IMR-90 (cell line): ENCODE measurements around the gene CEMP1. TPM values are rescaled to one million over a fixed set of nuclear protein-coding genes. Genes with fewer than 3 reads are reported as not detected.

Source experiments
- ATAC-seq: fragments of 200-7000 bp; cut with Tn5 transposase; 2 replicates; pipeline ENCODE4 v1.9.1; 2020; ENCODE audit warnings: low read depth, mild to moderate bottlenecking, moderate library complexity
- BruUV-seq: library from RNA; stranded (reverse); fragments of 400-500 nt; replicated peaks from 2 replicates; lab custom pipeline; 2021; lab: Mats Ljungman, UMichigan
- CTCF ChIA-PET: fragments of 300-600 bp; formaldehyde crosslinking; extraction: SDS; loops from one replicate; lab custom pipeline; 2021; ENCODE audit warnings: antibody characterized with exemption; lab: Yijun Ruan, JAX
- POLR2A ChIA-PET: fragments of 300-600 bp; sonication (Branson Sonifier 250); formaldehyde crosslinking; loops from one replicate; lab custom pipeline; 2022; ENCODE audit warnings: antibody characterized with exemption; ENCODE audit not compliant: unreplicated experiment; lab: Charles Lee
- DNase-seq: peaks from one replicate; pipeline ENCODE4 v3.0.0; 2013
- H2AFZ ChIP-seq: replicated peaks from 2 replicates; pipeline ENCODE3; 2013; ENCODE audit warnings: low read length, mild to moderate bottlenecking; ENCODE audit not compliant: poor library complexity
- H2AK5ac ChIP-seq: 2 replicates; pipeline ENCODE4 v1.6.1; 2013; ENCODE audit warnings: low read depth, low read length, inconsistent platforms
- H2AK9ac ChIP-seq: replicated peaks from 2 replicates; pipeline ENCODE3; 2013; ENCODE audit warnings: mild to moderate bottlenecking, low read depth, low read length, moderate library complexity; ENCODE audit not compliant: poor library complexity
- H2BK120ac ChIP-seq: 2 replicates; pipeline ENCODE4 v1.6.1; 2013; ENCODE audit warnings: low read depth, low read length, inconsistent platforms
- H2BK15ac ChIP-seq: 3 replicates; pipeline ENCODE4 v1.6.1; 2013; ENCODE audit warnings: low read depth, low read length, inconsistent platforms
- H2BK20ac ChIP-seq: 2 replicates; pipeline ENCODE4 v1.6.1; 2013; ENCODE audit warnings: low read depth, mild to moderate bottlenecking, inconsistent platforms, low read length, moderate library complexity
- H2BK5ac ChIP-seq: 2 replicates; pipeline ENCODE4 v1.6.1; 2013; ENCODE audit warnings: mild to moderate bottlenecking, low read depth, low read length, inconsistent platforms; ENCODE audit not compliant: poor library complexity, severe bottlenecking
- H3K14ac ChIP-seq: replicated peaks from 2 replicates; pipeline ENCODE4 v1.6.1; 2013; ENCODE audit warnings: low read depth, low read length, inconsistent platforms
- H3K18ac ChIP-seq: 2 replicates; pipeline ENCODE4 v1.6.1; 2013; ENCODE audit warnings: low read depth, low read length, control low read depth
- H3K23ac ChIP-seq: 2 replicates; pipeline ENCODE4 v1.6.1; 2013; ENCODE audit warnings: low read depth, low read length, inconsistent platforms
- H3K27ac ChIP-seq: 2 replicates; pipeline ENCODE4 v1.5.1; 2013; ENCODE audit warnings: mild to moderate bottlenecking, control low read depth, low read length; ENCODE audit not compliant: insufficient read depth
- H3K27me3 ChIP-seq: 2 replicates; pipeline ENCODE4 v1.6.1; 2013; ENCODE audit warnings: low read length; ENCODE audit not compliant: control insufficient read depth, insufficient read depth
- H3K36me3 ChIP-seq: 2 replicates; pipeline ENCODE4 v1.6.1; 2013; ENCODE audit warnings: low read length, mixed read lengths; ENCODE audit not compliant: control insufficient read depth, insufficient read depth
- H3K4ac ChIP-seq: 2 replicates; pipeline ENCODE4 v1.6.1; 2013; ENCODE audit warnings: low read depth, low read length, inconsistent platforms
- H3K4me1 ChIP-seq: 2 replicates; pipeline ENCODE4 v1.6.1; 2013; ENCODE audit warnings: low read length, mixed read lengths; ENCODE audit not compliant: control insufficient read depth, insufficient read depth
- H3K4me2 ChIP-seq: 2 replicates; pipeline ENCODE4 v1.6.1; 2013; ENCODE audit warnings: low read depth, mild to moderate bottlenecking, control low read depth, low read length, moderate library complexity
- H3K4me3 ChIP-seq: 2 replicates; pipeline ENCODE4 v1.5.1; 2013; ENCODE audit warnings: low read depth, mild to moderate bottlenecking, control low read depth, low read length, moderate library complexity; ENCODE audit not compliant: insufficient read depth
- H3K56ac ChIP-seq: 2 replicates; pipeline ENCODE4 v1.6.1; 2013; ENCODE audit warnings: low read length, inconsistent platforms; ENCODE audit not compliant: insufficient read depth; ENCODE audit errors: extremely low read depth
- H3K79me1 ChIP-seq, 2 experiments: 2 replicates each; pipeline ENCODE4 v1.6.1; 2013; ENCODE audit warnings: low read length in 2 of 2, inconsistent platforms in 1 of 2, low read depth in 1 of 2
- H3K9ac ChIP-seq: 2 replicates; pipeline ENCODE4 v1.6.1; 2013; ENCODE audit warnings: low read depth, low read length, control low read depth
- H3K9me1 ChIP-seq: 2 replicates; pipeline ENCODE4 v1.6.1; 2013; ENCODE audit warnings: low read length, inconsistent platforms; ENCODE audit not compliant: insufficient read depth
- H3K9me3 ChIP-seq: 2 replicates; pipeline ENCODE4 v1.6.1; 2013; ENCODE audit warnings: low read length; ENCODE audit not compliant: control insufficient read depth, insufficient read depth
- H4K20me1 ChIP-seq: 2 replicates; pipeline ENCODE4 v1.6.1; 2013; ENCODE audit warnings: low read length, inconsistent platforms; ENCODE audit not compliant: insufficient read depth
- H4K5ac ChIP-seq: 2 replicates; pipeline ENCODE4 v1.6.1; 2013; ENCODE audit warnings: mild to moderate bottlenecking, low read depth, low read length, control low read depth
- H4K8ac ChIP-seq, 2 experiments: 2 replicates each; pipeline ENCODE4 v1.6.1; 2013; ENCODE audit warnings: low read depth in 2 of 2, low read length in 2 of 2, control low read depth in 1 of 2, inconsistent platforms in 1 of 2
- H4K91ac ChIP-seq: 2 replicates; pipeline ENCODE4 v1.6.1; 2013; ENCODE audit warnings: low read depth, low read length, inconsistent platforms; ENCODE audit not compliant: insufficient read depth
- RCOR1 ChIP-seq: IDR thresholded peaks from 2 replicates; pipeline ENCODE4 v1.6.1; 2012; ENCODE audit warnings: mild to moderate bottlenecking, low read length, improper control_type of control experiment; ENCODE audit not compliant: insufficient replicate concordance
- USF2 ChIP-seq: fragments of 150-350 bp; IDR thresholded peaks from 2 replicates; pipeline ENCODE4 v1.6.1; 2017; ENCODE audit warnings: mild to moderate bottlenecking, antibody characterized with exemption, low read length, low read depth
- WGBS, 2 experiments: methylation state at CpG; one replicate each; pipeline versions ENCODE4 v1.1.5 to v1.1.7; 2013; ENCODE audit warnings: missing lambda C conversion rate in 2 of 2; ENCODE audit not compliant: insufficient read length in 1 of 2; ENCODE audit errors: extremely low coverage in 2 of 2; 5-methylcytosine and 5-hydroxymethylcytosine counted together
- dilution Hi-C: fragments of 300-500 bp; cut with HindIII; formaldehyde crosslinking; loops from one replicate; pipeline ENCODE4 v1.14.3; 2018; ENCODE audit warnings: low sequenced_read_pairs; ENCODE audit not compliant: unreplicated experiment
- in situ Hi-C: fragments of 300-500 bp; cut with MboI; formaldehyde crosslinking; loops from 3 replicates; pipeline ENCODE4 v1.14.3; 2019; ENCODE audit warnings: low sequenced_read_pairs, inconsistent platforms, mixed read lengths
- intact Hi-C: fragments of 100-400 bp; cut with micrococcal nuclease; formaldehyde crosslinking; loops from 2 replicates; pipeline ENCODE4 v1.10.0; 2022
- polyA plus RNA-seq, 3 experiments: library from polyadenylated mRNA; depleted of rRNA; stranded (reverse); fragments of >200 nt; gene quantifications; 2 replicates each; pipeline ENCODE4 v1.2.3, GENCODE V29; 2012; ENCODE audit warnings: low replicate concordance in 1 of 3
- total RNA-seq: library from RNA; depleted of rRNA; stranded (reverse); fragments of >200 nt; gene quantifications from 2 replicates; pipeline ENCODE4 v1.2.3, GENCODE V29; 2012

The CEMP1 gene
- total and polyA plus RNA-seq, 2 of the 4 experiments (the other 2 are of a cell fraction), result not detected

DNA sequence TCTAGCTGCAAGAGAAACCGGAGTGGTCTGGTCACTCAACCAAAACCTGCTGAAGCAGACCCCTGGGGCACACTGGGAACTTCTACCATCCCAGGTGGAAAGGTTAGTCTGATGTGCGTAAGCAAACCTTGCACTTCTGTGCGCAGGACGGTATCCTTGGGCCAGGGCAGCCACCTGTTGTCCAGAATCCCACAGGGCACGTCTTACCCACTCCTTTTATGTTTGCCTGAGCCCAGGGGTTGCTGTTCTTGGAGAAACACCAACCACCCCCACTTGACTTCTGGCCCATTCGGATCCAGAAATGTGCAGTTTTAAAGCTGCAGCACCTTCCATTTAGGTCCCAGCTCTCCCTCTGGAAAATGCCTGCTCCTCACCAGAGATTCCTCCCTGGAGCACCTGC lies 37.6 kb downstream of the CEMP1 start:
- Histone ChIP-seq H3K9me1 (no peaks in the 10 kb centered on the region), H4K20me1 (peaks cover 12% of the 10 kb centered on the region), H2AK9ac (no peak overlapping the region), H3K14ac (no peak overlapping the region), H3K36me3 (peaks cover 20% of the 10 kb centered on the region; the same call in 1 of the 2 replicates), H2BK15ac (no peak overlapping the region), H3K79me1 (peaks cover 3 to 28% of the 10 kb centered on the region in 2 experiments), H2BK5ac (no peak overlapping the region), H3K27ac (no peak overlapping the region), H2BK20ac (no peak overlapping the region), H3K4me1 (no peaks in the 10 kb centered on the region; the same call in 1 of the 2 replicates), H2AFZ (no peak overlapping the region), H3K4me2 (no peak overlapping the region), H2BK120ac (no peak overlapping the region), H3K56ac (no peak overlapping the region), H3K9me3 (no peaks in the 10 kb centered on the region), H3K9ac (no peak overlapping the region), H4K5ac (no peak overlapping the region), H4K8ac (no peak overlapping the region), H3K23ac (no peak overlapping the region), H3K4me3 (no peak overlapping the region), H3K18ac (no peak overlapping the region), H3K27me3 (no peaks in the 10 kb centered on the region), H2AK5ac (no peak overlapping the region), H3K4ac (no peak overlapping the region), H4K91ac (no peak overlapping the region)
- BruUV-seq, result no TSS peak
- CTCF ChIA-PET, result no interaction called here
- DNase-seq, result no peak
- no peak for ATAC-seq
- 80% methylated on average over 1 of the region's 6 CpGs; no CpG with 5 or more reads in 1 of the 2 experiments for WGBS, 2 experiments
- dilution Hi-C loops, result no loop called here
- intact Hi-C loops, result no loop called here
- in situ Hi-C loops, result no loop called here
- POLR2A ChIA-PET, result interaction anchor here (0.7 kb wide), 1 partner anchor 13 kb away, joined by 4 read pairs; no protein-coding TSS in a partner anchor
- no peak for TF ChIP-seq USF2
- TF ChIP-seq RCOR1, result no peak
